Daoy (cell line): ENCODE data around the gene IZUMO1. TPM values are rescaled to one million over a fixed set of nuclear protein-coding genes. Genes with fewer than 3 reads are reported as not detected.
"Not testable (repeated sequence)": the region's sequence is repeated elsewhere in the genome, so short reads cannot be mapped to it uniquely, and the experiment has no call there.

Experiments
- DNase-seq: peaks from one replicate; pipeline ENCODE4 v3.0.0-alpha.2; 2015; ENCODE audit warnings: low read depth
- total RNA-seq: library from RNA; depleted of rRNA; stranded (reverse); fragments of >200 nt; shearing (Covaris generic); gene quantifications from 2 replicates; pipeline ENCODE4 v1.2.3, GENCODE V29; 2014; rRNA removed

Gene IZUMO1
- total RNA-seq, 1 experiment from 2014 or later = not detected

DNA sequence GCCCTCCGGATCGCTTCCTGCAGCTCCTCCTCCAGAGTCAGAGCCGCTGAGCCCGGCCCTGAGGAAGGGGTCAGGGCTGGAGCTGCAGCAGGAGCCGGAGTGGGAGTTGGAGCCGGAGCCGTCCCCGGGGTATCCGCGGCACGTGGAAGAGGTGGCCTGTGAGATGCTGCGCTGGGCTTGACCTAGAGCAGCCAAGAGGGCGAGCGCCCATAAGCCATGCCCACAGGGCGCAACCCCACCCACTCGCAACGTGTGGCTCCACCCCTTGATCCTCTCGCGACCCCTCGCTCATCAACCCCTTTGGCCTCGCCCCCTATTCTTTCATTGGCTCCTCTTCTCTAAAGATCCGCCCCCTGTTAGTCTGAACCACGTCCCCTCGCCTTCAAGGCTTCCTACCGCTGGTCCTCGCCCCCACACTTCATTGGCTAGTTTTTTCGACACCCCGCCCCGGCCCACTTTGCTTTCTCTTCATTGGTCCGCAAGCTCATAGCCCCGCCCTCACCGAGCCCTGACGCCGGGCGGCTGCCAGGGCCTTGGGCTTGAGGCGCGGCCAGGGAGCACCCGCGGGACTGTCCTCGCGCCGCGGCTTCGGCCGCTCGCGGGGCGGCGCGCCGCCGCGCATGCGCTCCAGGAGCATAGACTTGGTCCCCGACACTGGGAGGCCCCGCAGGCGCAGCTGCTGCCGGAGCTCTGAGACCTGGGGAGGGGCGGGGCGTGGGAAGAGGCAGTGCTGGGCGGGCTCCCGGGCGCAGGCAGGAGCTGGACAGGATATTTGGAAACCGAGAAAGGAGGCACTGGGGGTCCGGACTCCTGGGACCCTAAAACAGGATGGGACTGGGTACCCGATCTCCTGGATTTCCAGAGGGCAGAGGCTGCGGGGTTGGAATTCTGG is 32.6 kb downstream of the IZUMO1 start:
- peak; percentile 100 for DNase-seq

GRCh38 chr19:48713041-48713863 is 33.5 kb downstream of the IZUMO1 start:
- DNase-seq = no peak

GRCh38 chr19:48711106-48711662 is 35.5 kb downstream of the IZUMO1 start:
- DNase-seq = no peak

DNA sequence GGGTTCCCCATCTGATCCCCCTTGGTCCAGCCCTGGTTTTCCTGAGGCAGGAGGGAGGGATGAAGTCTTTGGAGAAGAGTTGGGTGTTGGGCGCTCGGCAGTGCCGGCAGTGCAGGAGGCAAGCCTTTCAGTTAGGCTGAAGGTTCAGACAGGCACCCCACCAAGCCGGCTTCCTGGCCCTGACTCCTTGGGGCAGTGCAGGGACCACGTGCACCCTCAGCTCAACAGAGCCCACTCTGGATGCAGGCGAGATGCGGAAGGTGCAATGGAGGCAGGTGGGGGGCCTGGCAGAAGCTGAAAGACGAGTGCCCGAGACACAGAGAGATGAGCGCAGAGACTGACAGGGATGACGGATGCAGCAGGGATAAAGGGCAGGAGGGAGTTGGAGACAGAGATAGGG is 38.2 kb downstream of the IZUMO1 start:
- no peak for DNase-seq

GRCh38 chr19:48705431-48705830 is 41.3 kb downstream of the IZUMO1 start:
- DNase-seq = no peak

GRCh38 chr19:48703316-48703715 is 43.4 kb downstream of the IZUMO1 start:
- DNase-seq = no peak

DNA sequence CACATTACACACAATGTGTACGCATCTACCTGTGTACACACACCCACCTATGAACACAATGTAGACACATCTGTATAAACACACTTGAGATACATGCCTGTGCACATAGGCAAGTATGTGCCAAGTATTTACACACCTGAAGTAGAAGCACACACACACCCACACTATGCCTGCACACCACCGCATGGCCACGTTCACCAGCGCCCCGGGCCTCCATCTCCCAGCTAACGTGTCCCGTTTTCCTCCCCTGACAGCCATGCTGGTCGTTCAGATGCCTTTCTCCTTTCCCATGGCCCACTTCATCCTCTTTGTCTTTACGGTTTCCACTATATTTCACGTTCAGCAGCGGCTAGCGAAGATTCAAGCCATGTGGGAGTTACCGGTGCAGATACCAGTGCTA is 44.0 kb downstream of the IZUMO1 start:
- no peak for DNase-seq

GRCh38 chr19:48698046-48698445 is 48.7 kb downstream of the IZUMO1 start:
- DNase-seq = peak; percentile 88

- DNase-seq = no peak
These were observed 50.2 kb downstream of the IZUMO1 start for GRCh38 chr19:48696353-48697010.

GRCh38 chr19:48695743-48696352 is 50.9 kb downstream of the IZUMO1 start, which contains the start of gene FUT2:
Gene FUT2, plus strand, starts transcription at chr19:48695971. Its CDS starts 6,986 bp downstream, at chr19:48702957.
- DNase-seq = no peak

DNA sequence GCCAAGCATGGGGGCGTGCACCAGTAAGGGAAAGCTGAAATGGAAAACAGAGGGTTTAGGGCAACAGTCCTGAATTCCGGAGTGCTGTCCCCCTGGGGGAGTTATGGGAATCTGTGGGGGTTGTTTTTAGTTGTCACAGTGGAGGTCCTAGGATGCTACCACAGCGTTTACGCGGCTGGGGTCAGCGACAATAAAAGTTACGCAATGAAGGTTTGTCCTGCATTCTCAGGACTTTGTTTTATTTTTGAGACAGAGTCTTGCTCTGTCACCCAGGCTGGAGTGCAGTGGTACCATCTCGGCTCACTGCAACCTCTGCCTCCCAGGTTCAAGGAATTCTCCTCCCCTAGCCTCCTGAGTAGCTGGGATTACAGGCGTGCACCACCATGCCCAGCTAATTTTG is 53.1 kb downstream of the IZUMO1 start:
- DNase-seq = not testable (repeated sequence)

Other genes with a start within 250 kb of the IZUMO1 start
- under 0.01 TPM in 1 of 2 replicates, not detected in the other for gene LMTK3, start 235.1 kb downstream of the IZUMO1 start, total RNA-seq
- gene SULT2B1, start 194.7 kb downstream of the IZUMO1 start, total RNA-seq = not detected in 2 replicates
- not detected in 2 replicates for gene SPACA4, start 140.2 kb downstream of the IZUMO1 start, total RNA-seq
- gene FAM83E, start 131.8 kb downstream of the IZUMO1 start, total RNA-seq = not detected in 2 replicates
- 2,925 and 3,124 TPM in 2 replicates for gene RPL18, start 127.7 kb downstream of the IZUMO1 start, total RNA-seq
- gene SPHK2, start 127.4 kb downstream of the IZUMO1 start, total RNA-seq = 5.1 and 12.7 TPM in 2 replicates
- 3.0 and 10.0 TPM in 2 replicates for gene DBP, start 109.5 kb downstream of the IZUMO1 start, total RNA-seq
- not detected in 2 replicates for gene CA11, start 100.7 kb downstream of the IZUMO1 start, total RNA-seq
- gene NTN5, start 73.9 kb downstream of the IZUMO1 start, total RNA-seq = not detected in 2 replicates
- gene FUT2, start 50.9 kb downstream of the IZUMO1 start, total RNA-seq = not detected in 2 replicates
- gene MAMSTR, start 27.2 kb downstream of the IZUMO1 start, total RNA-seq = 0.34 and 2.9 TPM in 2 replicates
- gene RASIP1, start 6.3 kb downstream of the IZUMO1 start, total RNA-seq = 0.17 TPM in 1 of 2 replicates, not detected in the other
- 0.39 TPM in 1 of 2 replicates, not detected in the other for gene FUT1, start 5.7 kb upstream of the IZUMO1 start, total RNA-seq
- gene FGF21, start 8.6 kb upstream of the IZUMO1 start, total RNA-seq = not detected in 2 replicates
- 29.5 and 36.7 TPM in 2 replicates for gene BCAT2, start 64.1 kb upstream of the IZUMO1 start, total RNA-seq
- gene HSD17B14, start 89.6 kb upstream of the IZUMO1 start, total RNA-seq = 0.69 TPM in 1 of 2 replicates, not detected in the other
- 2.1 and 4.5 TPM in 2 replicates for gene PLEKHA4, start 121.7 kb upstream of the IZUMO1 start, total RNA-seq
- gene PPP1R15A, start 125.5 kb upstream of the IZUMO1 start, total RNA-seq = 50.7 and 56.2 TPM in 2 replicates
- not detected in 2 replicates for gene TULP2, start 151.8 kb upstream of the IZUMO1 start, total RNA-seq
- 105 and 106 TPM in 2 replicates for gene NUCB1, start 153.4 kb upstream of the IZUMO1 start, total RNA-seq
- gene DHDH, start 186.8 kb upstream of the IZUMO1 start, total RNA-seq = not detected in 2 replicates
- 43.7 and 54.2 TPM in 2 replicates for gene BAX, start 208.0 kb upstream of the IZUMO1 start, total RNA-seq
- 754 and 855 TPM in 2 replicates for gene FTL, start 218.4 kb upstream of the IZUMO1 start, total RNA-seq
- 19.2 and 36.8 TPM in 2 replicates for gene GYS1, start 246.4 kb upstream of the IZUMO1 start, total RNA-seq
- 550 and 590 TPM in 2 replicates for gene RUVBL2, start 247.0 kb upstream of the IZUMO1 start, total RNA-seq